Hepatocyte (in vitro differentiated cells): ENCODE data around the gene LAMA1.

Source experiments
- CTCF ChIP-seq: fragments of 200-600 bp; sonication (generic); IDR thresholded peaks from 2 replicates; pipeline ENCODE4 v1.5.1; 2016; ENCODE audit warnings: antibody characterized with exemption, mild to moderate bottlenecking; ENCODE audit not compliant: poor library complexity
- EZH2 ChIP-seq: fragments of 200-600 bp; sonication (generic); IDR thresholded peaks from 2 replicates; pipeline ENCODE4 v1.6.1; 2016; ENCODE audit warnings: antibody characterized with exemption, mild to moderate bottlenecking, borderline replicate concordance

DNA sequence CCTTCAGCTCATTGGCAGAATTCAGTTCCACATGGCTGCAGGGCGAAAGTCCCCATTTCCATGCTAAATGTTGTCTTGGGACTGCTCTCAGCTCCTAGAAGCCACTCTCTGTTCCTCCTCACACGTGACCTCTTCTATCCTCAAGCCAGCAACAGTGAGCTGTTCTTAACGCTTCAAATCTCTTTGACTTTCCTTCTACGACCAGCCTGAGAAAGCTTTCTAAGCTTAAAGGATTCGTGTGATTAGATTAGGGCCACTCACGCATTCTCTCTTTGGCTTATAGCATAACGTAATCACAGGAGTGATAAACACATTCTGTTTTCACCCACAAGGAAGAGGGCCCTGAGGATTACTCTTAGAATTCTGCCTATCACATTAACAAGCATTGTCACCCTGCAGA lies 29.8 kb upstream of the LAMA1 start:
- TF ChIP-seq EZH2 (no peak), CTCF (no peak)
